HG03520 (cell line): ENCODE measurements around the gene EFNA2.
A peak's percentile ranks its signal among the peaks of the same experiment; 100 is the strongest.

ENCODE experiments used
- ATAC-seq: cut with Tn5 transposase; IDR thresholded peaks from one replicate; pipeline ENCODE4 v1.9.1; 2021; ENCODE audit warnings: mild to moderate bottlenecking, moderate library complexity; ENCODE audit not compliant: unreplicated experiment

The EFNA2 gene

GRCh38 chr19:1248786-1249297, 36.8 kb upstream of the EFNA2 start:
- peak; percentile 24 for ATAC-seq

GRCh38 chr19:1249298-1249989, 36.2 kb upstream of the EFNA2 start:
- peak; percentile 36 for ATAC-seq

GRCh38 chr19:1249990-1250436, 35.7 kb upstream of the EFNA2 start:
- no peak for ATAC-seq

GRCh38 chr19:1250437-1251260, 35.0 kb upstream of the EFNA2 start:
- ATAC-seq: no peak

GRCh38 chr19:1251330-1252220, 34.1 kb upstream of the EFNA2 start:
- ATAC-seq: no peak

- no peak for ATAC-seq
Observed at GRCh38 chr19:1252221-1252820, 33.4 kb upstream of the EFNA2 start.

GRCh38 chr19:1252821-1253513, 32.7 kb upstream of the EFNA2 start:
- no peak for ATAC-seq

- ATAC-seq: no peak
Observed at GRCh38 chr19:1253514-1254080, 32.1 kb upstream of the EFNA2 start.

- no peak for ATAC-seq
Observed at GRCh38 chr19:1254081-1254527, 31.6 kb upstream of the EFNA2 start.

- no peak for ATAC-seq
Observed at GRCh38 chr19:1254530-1255185, 31.0 kb upstream of the EFNA2 start.

GRCh38 chr19:1255186-1256161, 30.2 kb upstream of the EFNA2 start:
- ATAC-seq: no peak

GRCh38 chr19:1256646-1257474, 28.8 kb upstream of the EFNA2 start:
- ATAC-seq: no peak

GRCh38 chr19:1257475-1258162, 28.1 kb upstream of the EFNA2 start:
- ATAC-seq: no peak

- ATAC-seq: no peak
Observed at GRCh38 chr19:1258163-1258492, 27.5 kb upstream of the EFNA2 start.

GRCh38 chr19:1258707-1259205, 26.9 kb upstream of the EFNA2 start:
- ATAC-seq: no peak

- peak; percentile 16 for ATAC-seq
Observed at GRCh38 chr19:1259206-1259875, 26.3 kb upstream of the EFNA2 start.
